CD14-positive monocyte (primary cell): Measurements from ENCODE around the gene ZBTB43. TPM values are rescaled to one million over a fixed set of nuclear protein-coding genes. Genes with fewer than 3 reads are reported as not detected.

ENCODE experiments used
- DNase-seq, 3 donors: peaks; one replicate each; pipeline ENCODE4 v3.0.0-alpha.2; 2011 to 2022
- H2AFZ ChIP-seq: 2 replicates; pipeline ENCODE4 v1.6.0; 2012; ENCODE audit warnings: mild to moderate bottlenecking, low read depth, low read length, inconsistent platforms; ENCODE audit not compliant: insufficient read depth, poor library complexity, severe bottlenecking
- H3K27ac ChIP-seq, 2 donors: 1 replicate in 1 of 2; 2 replicates in 1 of 2; pipeline ENCODE4 v1.5.1; 2012 to 2013; ENCODE audit warnings: low read length in 2 of 2, control low read depth in 1 of 2, inconsistent platforms in 1 of 2, low read depth in 1 of 2, mild to moderate bottlenecking in 1 of 2
- H3K27me3 ChIP-seq, 2 donors: one replicate each; pipeline versions ENCODE4 v1.6.0 to v1.6.1; 2011 to 2013; ENCODE audit warnings: low read length in 2 of 2; ENCODE audit not compliant: control insufficient read depth in 2 of 2, insufficient read depth in 2 of 2
- H3K36me3 ChIP-seq, 2 donors: replicated peaks in 1 of 2; 1 replicate in 1 of 2; 2 replicates in 1 of 2; pipeline versions ENCODE4 v1.5.1 to v1.6.1; 2012 to 2013; ENCODE audit warnings: low read length in 2 of 2, control low read depth in 1 of 2, inconsistent platforms in 1 of 2, mild to moderate bottlenecking in 1 of 2; ENCODE audit not compliant: insufficient read depth in 2 of 2, control insufficient read depth in 1 of 2
- H3K4me1 ChIP-seq, 2 donors: 1 replicate in 1 of 2; 2 replicates in 1 of 2; pipeline versions ENCODE4 v1.5.1 to v1.6.1; 2012 to 2013; ENCODE audit warnings: low read length in 2 of 2, control low read depth in 1 of 2, inconsistent platforms in 1 of 2, mild to moderate bottlenecking in 1 of 2, moderate library complexity in 1 of 2; ENCODE audit not compliant: insufficient read depth in 2 of 2, control insufficient read depth in 1 of 2
- H3K4me2 ChIP-seq: replicated peaks from 2 replicates; pipeline ENCODE3; 2012; ENCODE audit warnings: low read length, moderate library complexity, mild to moderate bottlenecking; ENCODE audit not compliant: poor library complexity, severe bottlenecking; ENCODE audit errors: extremely low read depth
- H3K4me3 ChIP-seq, 3 experiments: fragments of 200-600 bp in 1 of 3; sonication (generic) in 1 of 3; replicated peaks in 1 of 3; 1 replicate in 2 of 3; 2 replicates in 1 of 3; pipeline ENCODE4 v1.5.1; 2011 to 2013; ENCODE audit warnings: low read length in 3 of 3, mild to moderate bottlenecking in 3 of 3, control low read depth in 2 of 3, low read depth in 2 of 3, inconsistent platforms in 1 of 3, moderate library complexity in 1 of 3
- H3K79me2 ChIP-seq: 2 replicates; pipeline ENCODE4 v1.6.0; 2012; ENCODE audit warnings: mild to moderate bottlenecking, control low read depth, inconsistent platforms, low read length, moderate library complexity; ENCODE audit not compliant: insufficient read depth
- H3K9ac ChIP-seq: 2 replicates; pipeline ENCODE4 v1.6.0; 2017; ENCODE audit warnings: low read length, mild to moderate bottlenecking; ENCODE audit not compliant: insufficient read depth, poor library complexity, severe bottlenecking
- H3K9me3 ChIP-seq, 2 donors: replicated peaks in 1 of 2; 1 replicate in 1 of 2; 2 replicates in 1 of 2; pipeline versions ENCODE4 v1.5.1 to v1.6.1; 2012 to 2013; ENCODE audit warnings: low read length in 2 of 2, control low read depth in 1 of 2; ENCODE audit not compliant: control insufficient read depth in 1 of 2, insufficient read depth in 1 of 2
- H4K20me1 ChIP-seq: 2 replicates; pipeline ENCODE4 v1.6.0; 2012; ENCODE audit warnings: mild to moderate bottlenecking, low read length, control low read depth, moderate library complexity; ENCODE audit not compliant: insufficient read depth
- H3K27ac Mint-ChIP-seq, 7 donors: one replicate each; pipeline ENCODE4 v1.8.0; 2020; ENCODE audit warnings: mild to moderate bottlenecking in 7 of 7, mixed read lengths in 7 of 7, moderate library complexity in 6 of 7, inconsistent platforms in 2 of 7
- H3K27me3 Mint-ChIP-seq, 3 donors: one replicate each; pipeline ENCODE4 v1.8.0; 2021 to 2022; ENCODE audit warnings: low read depth in 3 of 3, mild to moderate bottlenecking in 3 of 3, mixed read lengths in 3 of 3, moderate library complexity in 3 of 3, inconsistent platforms in 1 of 3
- H3K36me3 Mint-ChIP-seq, 2 donors: one replicate each; pipeline ENCODE4 v1.8.0; 2020; ENCODE audit warnings: mixed read lengths in 2 of 2, inconsistent platforms in 1 of 2, mild to moderate bottlenecking in 1 of 2
- H3K4me1 Mint-ChIP-seq: one replicate; pipeline ENCODE4 v1.8.0; 2020; ENCODE audit warnings: mild to moderate bottlenecking, mixed read lengths
- H3K4me3 Mint-ChIP-seq, 2 donors: one replicate each; pipeline ENCODE4 v1.8.0; 2020; ENCODE audit warnings: mild to moderate bottlenecking in 2 of 2, mixed read lengths in 2 of 2, moderate library complexity in 1 of 2
- H3K9me3 Mint-ChIP-seq, 7 donors: one replicate each; pipeline ENCODE4 v1.8.0; 2020 to 2022; ENCODE audit warnings: mixed read lengths in 7 of 7, mild to moderate bottlenecking in 6 of 7, moderate library complexity in 6 of 7, inconsistent platforms in 2 of 7
- CTCF ChIP-seq: fragments of 200-600 bp; IDR thresholded peaks from one replicate; pipeline ENCODE4 v1.8.0; 2022; ENCODE audit warnings: antibody characterized with exemption, mild to moderate bottlenecking
- WGBS: methylation state at CpG from one replicate; pipeline ENCODE4 v1.1.5; 2013; ENCODE audit warnings: missing lambda C conversion rate; ENCODE audit not compliant: insufficient coverage; 5-methylcytosine and 5-hydroxymethylcytosine counted together
- intact Hi-C, 2 donors: fragments of 100-400 bp; cut with micrococcal nuclease; formaldehyde crosslinking; loops; one replicate each; pipeline versions ENCODE4 v1.15.0 to v1.15.1; 2023
- polyA plus RNA-seq, 3 donors: library from polyadenylated mRNA; depleted of rRNA in 1 of 3; unstranded in 2 of 3; stranded (reverse) in 1 of 3; fragments of 300-500 nt in 2 of 3; fragments of >200 nt in 1 of 3; fragmentation: Illumina TruSeq in 2 of 3; gene quantifications; 1 replicate in 2 of 3; 2 replicates in 1 of 3; pipeline ENCODE4 v1.2.3, GENCODE V29; 2012 to 2021

The ZBTB43 gene
- polyA plus RNA-seq, 3 donors = 6.1 to 15.9 (median 6.8) TPM

- TF ChIP-seq CTCF = no peak
- Mint-ChIP-seq H3K27me3 (peaks cover 18 to 40% (median 31%) of the 10 kb centered on the region in 3 donors), H3K27ac (no peak overlapping the region), H3K36me3 (no peaks in the 10 kb centered on the region), H3K9me3 (peaks cover 0 to 17% (median 5%) of the 10 kb centered on the region in 7 donors), H3K4me3 (no peak overlapping the region), H3K4me1 (peaks cover 11% of the 10 kb centered on the region)
- WGBS = 88% methylated on average over 7 of the region's 10 CpGs
- intact Hi-C loops = no loop called here
- Histone ChIP-seq H3K27me3 (peaks cover 0 to 4% of the 10 kb centered on the region in 2 donors), H3K4me1 (no peaks in the 10 kb centered on the region), H3K79me2 (no peaks in the 10 kb centered on the region), H3K36me3 (no peaks in the 10 kb centered on the region), H3K27ac (no peak overlapping the region), H4K20me1 (no peaks in the 10 kb centered on the region), H3K9ac (no peak overlapping the region), H3K4me2 (no peak overlapping the region), H2AFZ (no peak overlapping the region), H3K4me3 (no peak overlapping the region), H3K9me3 (no peaks in the 10 kb centered on the region)
- DNase-seq = no peak
Measured at GRCh38 chr9:126793686-126794417, 11.0 kb upstream of the ZBTB43 start.

- peaks cover 0 to 4% of the 10 kb centered on the region in 2 donors for H3K27me3 ChIP-seq
- no peaks in the 10 kb centered on the region for H4K20me1 ChIP-seq
- intact Hi-C loops = no loop called here
Measured at GRCh38 chr9:126794441-126794840, 10.4 kb upstream of the ZBTB43 start.

More at GRCh38 chr9:126794441-126794840, 10.4 kb upstream of the ZBTB43 start:
- WGBS = no CpG with 5 or more reads among the region's 6 CpGs
- no peak for DNase-seq
- H3K79me2 ChIP-seq = no peaks in the 10 kb centered on the region
- no peaks in the 10 kb centered on the region for H3K36me3 ChIP-seq
- no peak overlapping the region for H3K27ac ChIP-seq
- H3K4me2 ChIP-seq = no peak overlapping the region
- H2AFZ ChIP-seq = no peak overlapping the region
- no peak overlapping the region for H3K9ac ChIP-seq
- no peaks in the 10 kb centered on the region for H3K4me1 ChIP-seq
- no peaks in the 10 kb centered on the region for H3K9me3 ChIP-seq
- H3K4me3 ChIP-seq = no peak overlapping the region
- Mint-ChIP-seq H3K36me3 (no peaks in the 10 kb centered on the region), H3K4me3 (no peak overlapping the region), H3K9me3 (peaks cover 0 to 17% (median 5%) of the 10 kb centered on the region in 7 donors), H3K27ac (no peak overlapping the region), H3K27me3 (peaks cover 16 to 36% (median 30%) of the 10 kb centered on the region in 3 donors), H3K4me1 (peaks cover 11% of the 10 kb centered on the region)
- TF ChIP-seq CTCF = no peak
